HG03571 (cell line): ENCODE results near the gene OPRL1.
"Not testable (repeated sequence)": the region's sequence is repeated elsewhere in the genome, so short reads cannot be mapped to it uniquely, and the experiment has no call there.

Source experiments
- ATAC-seq: cut with Tn5 transposase; IDR thresholded peaks from one replicate; pipeline ENCODE4 v1.9.1; 2021; ENCODE audit not compliant: unreplicated experiment

OPRL1 gene

DNA sequence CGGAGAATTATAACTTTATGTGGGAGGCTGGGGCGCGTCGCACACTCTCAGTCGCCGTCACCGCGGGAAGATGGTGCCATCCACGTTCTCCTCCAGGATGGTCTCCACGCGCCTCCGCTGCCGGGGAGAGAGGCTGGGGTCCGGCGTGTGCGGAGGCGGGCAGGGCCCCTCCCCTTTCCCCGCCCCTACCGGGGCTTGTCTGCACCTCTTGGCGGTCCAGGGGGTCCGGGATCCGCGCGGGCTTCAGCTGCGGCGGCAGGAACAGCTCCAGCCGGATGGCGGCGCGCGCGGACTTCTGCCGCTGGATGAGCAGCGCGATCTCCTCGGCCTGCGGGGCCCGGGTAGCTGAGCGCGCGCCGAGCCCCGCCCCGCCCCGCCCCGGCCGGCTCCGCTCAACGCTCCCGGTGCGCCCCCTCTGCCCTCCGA is 3.5 kb downstream of the OPRL1 start:
- ATAC-seq = no peak

DNA sequence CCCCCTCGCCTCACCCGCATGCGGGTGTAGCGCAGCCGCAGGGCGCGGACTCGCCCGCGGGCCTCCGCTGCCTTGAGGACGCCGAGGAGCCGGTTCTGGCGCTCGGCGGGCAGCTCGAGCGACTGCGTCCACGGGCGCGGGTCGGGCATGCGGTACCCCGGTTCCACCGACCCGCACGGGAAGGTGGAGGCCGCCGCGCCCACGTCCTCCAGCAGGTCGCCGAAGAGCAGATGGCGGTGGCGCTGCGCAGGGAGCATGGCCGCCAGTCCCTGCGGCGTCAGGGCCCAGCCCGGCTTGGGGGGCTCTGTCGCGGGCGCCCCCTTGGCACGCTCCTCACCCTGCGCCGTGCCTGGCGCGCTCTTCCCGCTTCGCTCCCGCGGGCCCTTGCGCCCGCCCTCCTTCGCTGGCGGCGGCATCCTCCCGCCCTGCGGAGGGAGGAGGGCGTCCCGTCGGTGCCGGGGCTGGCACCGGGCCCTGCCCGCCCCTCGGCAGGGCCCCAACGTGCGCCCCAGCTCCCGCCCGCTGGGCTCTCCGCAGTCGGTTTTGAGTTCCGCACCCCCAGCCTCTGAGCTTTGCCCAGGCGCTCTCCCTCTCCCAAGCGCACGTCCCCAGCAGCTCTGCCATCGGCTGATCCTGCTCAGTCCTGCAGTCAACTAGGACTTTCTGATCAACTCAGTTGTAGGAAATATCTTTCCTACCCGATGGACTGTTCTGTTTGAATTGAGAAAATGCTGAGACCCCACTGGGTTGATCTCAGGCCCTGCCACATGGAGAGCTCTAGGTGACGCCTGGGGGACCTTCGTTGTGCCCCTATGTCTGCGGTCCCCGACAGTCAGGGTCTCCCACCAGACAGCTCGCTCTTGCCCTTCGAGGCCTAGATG is 4.2 kb downstream of the OPRL1 start, which contains the start of gene LKAAEAR1:
Gene LKAAEAR1, minus strand, starts transcription at position 595 of the 881 bp plus-strand sequence. Its CDS starts 179 bp downstream, at position 416.
- no peak for ATAC-seq

DNA sequence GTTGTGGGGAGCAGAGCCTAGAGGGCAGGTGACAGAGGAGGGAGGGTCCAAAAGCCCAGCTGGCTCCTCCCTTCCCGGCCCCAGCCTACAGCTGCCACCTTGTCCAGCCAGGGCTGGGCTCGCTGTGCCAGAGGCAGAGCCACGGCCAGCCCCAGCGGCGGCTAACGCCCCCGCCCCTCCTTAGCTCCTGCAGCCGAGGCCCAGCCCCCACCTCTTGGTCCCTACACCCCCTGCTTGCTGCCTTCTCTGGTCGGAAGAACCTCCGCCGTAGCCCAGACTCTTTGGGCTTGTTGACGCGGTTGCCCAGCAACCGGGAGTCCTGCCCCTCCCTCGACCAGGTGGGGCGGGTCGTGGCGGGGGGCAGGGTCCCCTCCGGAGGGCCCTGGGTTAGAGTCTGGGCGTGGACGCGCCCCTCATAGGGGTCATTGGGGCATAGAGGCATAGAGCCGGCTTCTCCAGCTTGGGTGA is 4.8 kb downstream of the OPRL1 start:
- no peak for ATAC-seq

DNA sequence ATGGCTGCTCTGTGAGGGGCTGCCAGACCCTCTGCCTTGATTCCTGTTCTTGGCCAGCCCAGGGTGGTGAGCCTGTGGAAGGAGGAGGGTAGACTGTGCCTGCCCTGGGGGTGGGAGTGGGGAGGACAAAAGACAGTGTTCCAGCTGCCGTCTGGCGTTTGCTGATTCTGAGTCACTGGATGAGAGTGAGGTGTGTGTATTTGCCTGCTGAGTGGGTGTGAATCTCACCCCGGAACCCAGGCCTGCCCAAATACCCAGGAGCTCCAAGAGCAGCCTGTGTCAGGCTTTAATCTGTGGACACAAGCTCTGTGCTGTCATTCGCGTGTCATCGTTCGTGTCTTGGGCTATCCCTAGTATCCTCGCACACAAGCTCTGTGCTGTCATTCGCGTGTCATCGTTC is 6.9 kb downstream of the OPRL1 start:
- no peak for ATAC-seq

DNA sequence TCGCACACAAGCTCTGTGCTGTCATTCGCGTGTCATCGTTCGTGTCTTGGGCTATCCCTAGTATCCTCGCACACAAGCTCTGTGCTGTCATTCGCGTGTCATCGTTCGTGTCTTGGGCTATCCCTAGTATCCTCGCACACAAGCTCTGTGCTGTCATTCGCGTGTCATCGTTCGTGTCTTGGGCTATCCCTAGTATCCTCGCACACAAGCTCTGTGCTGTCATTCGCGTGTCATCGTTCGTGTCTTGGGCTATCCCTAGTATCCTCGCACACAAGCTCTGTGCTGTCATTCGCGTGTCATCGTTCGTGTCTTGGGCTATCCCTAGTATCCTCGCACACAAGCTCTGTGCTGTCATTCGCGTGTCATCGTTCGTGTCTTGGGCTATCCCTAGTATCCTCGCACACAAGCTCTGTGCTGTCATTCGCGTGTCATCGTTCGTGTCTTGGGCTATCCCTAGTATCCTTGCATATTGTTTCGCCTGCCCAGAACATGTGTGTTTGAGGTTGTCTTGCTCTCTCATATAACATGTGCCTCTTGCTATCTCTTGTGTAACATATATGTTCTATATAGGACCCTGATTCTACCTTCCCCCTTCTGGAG is 7.4 kb downstream of the OPRL1 start:
- not testable (repeated sequence) for ATAC-seq

DNA sequence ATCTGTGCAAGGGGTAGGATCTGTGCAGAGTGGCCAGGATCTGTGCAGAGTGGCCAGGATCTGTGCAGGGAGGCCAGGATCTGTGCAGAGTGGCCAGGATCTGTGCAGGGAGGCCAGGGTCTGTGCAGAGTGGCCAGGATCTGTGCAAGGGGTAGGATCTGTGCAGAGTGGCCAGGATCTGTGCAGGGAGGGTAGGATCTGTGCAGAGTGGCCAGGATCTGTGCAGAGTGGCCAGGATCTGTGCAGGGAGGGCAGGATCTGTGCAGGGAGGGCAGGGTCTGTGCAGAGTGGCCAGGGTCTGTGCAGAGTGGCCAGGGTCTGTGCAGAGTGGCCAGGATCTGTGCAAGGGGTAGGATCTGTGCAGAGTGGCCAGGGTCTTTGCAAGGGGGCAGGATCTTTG is 8.7 kb downstream of the OPRL1 start:
- not testable (repeated sequence) for ATAC-seq

DNA sequence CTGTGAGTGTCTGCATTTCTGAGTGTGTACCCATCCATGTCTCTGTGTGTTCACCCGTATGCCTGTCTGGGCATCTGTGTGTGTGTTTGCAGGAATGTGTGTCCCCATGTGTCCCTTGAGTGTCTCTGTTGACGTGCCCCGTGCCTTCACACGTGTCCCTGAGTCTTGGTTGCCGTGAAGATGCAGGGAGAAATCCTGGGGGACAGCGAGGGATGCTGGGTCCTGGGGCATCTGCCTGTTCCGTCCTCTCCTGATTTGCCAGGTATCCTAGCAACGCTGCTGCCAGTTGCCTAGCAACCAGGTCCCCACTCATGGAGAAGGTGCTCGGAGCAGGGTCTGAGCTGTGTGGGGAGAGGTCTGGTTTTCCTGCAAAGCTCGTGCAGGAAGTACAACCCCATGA is 10.3 kb downstream of the OPRL1 start:
- no peak for ATAC-seq

DNA sequence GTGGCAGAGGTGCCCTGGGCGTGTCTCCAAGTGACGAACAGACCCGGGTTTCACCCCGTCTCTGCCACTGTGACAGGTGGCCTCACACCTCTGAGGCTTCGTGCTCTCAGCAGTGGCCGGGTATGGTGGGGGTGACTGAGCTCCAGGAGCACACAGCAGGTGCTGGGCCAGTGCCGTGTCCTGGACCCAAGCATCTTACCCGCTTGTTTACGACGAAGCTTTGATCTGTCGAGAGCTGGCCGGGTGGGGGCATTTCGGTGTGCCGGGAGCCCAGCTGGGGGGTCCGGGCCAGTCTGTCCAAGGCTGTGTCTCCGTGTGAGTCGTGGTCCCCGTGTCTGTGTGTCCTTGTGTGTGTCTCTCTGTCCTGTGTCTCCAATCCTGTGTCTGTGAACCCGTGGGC is 11.5 kb downstream of the OPRL1 start:
- no peak for ATAC-seq

DNA sequence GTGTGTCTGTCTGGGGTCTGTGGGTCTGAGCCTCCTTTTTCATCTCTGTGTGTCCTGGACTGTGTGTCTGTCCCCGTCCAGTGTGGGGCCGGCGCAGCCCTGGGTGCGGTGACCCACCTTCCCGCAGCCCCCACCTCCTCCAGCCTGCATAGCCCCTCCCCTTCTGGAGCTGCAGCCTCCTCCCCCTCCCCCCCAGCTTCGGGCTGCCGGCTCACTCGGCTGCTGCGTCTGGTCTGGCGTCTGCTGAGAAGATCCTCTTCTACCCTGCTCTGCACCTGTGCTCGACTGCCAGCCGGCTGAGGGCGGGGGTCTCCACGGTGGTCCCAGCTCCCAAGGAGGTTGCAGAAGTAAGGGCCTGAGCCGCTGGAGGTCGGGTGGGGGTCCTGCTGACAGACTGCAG is 11.9 kb downstream of the OPRL1 start:
- ATAC-seq = no peak

DNA sequence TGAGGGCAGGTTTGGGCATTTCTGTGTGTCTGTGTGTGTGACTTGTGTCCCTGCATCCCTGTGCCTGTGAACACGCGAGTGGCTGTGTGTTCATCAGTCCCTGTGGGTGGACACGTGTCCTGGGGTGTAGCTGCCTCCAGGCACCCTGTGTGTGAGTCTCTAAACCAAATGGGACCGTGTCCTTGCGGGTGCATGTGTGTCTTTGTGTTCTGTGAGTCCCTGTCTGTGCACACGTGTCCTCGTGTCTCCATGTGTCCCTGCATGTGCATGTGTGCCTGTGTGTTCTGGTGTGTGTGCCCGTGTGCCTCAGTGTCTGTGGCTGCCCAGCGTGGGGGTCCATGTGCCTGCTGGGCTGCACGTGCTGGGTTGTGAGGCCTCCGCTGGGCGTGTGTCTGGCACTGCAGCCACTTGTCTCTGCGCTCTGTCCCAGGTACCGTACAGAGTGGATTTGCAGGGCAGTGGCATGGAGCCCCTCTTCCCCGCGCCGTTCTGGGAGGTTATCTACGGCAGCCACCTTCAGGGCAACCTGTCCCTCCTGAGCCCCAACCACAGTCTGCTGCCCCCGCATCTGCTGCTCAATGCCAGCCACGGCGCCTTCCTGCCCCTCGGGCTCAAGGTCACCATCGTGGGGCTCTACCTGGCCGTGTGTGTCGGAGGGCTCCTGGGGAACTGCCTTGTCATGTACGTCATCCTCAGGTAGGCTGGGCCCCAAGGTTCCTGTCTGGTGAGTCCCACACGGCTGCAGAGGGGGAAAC is 12.6 kb downstream of the OPRL1 start:
- no peak for ATAC-seq

DNA sequence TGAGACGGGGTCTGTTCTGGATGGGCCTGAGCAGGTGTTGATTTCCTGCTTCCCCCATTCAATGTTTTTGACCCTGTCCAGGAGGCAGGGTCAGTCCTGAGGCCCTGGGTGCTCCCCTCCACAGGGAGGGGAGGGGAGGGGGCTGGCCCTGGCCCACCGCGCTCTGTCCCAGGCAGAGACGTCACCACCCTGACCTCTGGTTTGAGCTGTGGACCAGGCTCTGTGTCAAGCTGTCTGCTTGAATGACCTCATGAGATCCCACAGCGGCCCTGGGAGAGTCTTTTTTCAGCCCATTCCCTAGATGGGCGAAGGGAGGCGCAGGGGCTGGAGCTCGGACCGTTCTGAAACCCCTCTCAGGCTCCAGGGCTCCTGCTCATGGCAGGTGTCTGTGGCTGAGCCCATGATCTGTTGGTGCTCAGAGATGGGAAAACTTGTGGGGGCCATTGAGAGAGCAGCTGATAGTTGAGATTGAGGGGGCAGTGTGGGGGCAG is 13.2 kb downstream of the OPRL1 start:
- no peak for ATAC-seq

DNA sequence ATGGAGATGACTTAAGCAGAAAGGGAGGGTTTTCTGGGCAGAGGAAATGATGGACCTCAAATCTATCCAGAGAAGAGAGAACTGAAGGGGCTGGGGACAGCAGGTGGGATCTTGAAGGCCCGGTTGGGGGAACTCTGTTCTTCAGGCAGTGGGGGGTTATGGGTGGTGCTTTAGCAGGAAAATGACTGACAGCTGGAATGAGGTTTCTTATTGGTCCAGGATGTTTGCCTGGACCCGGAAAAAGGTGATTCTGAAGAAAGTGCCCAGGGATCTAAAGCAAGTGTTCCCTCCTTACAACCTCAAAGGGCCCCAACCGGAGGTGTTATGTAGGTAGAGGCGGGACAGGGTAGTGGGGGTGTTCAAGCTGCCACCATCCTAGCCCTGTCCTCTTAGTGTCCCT is 15.6 kb downstream of the OPRL1 start:
- no peak for ATAC-seq

DNA sequence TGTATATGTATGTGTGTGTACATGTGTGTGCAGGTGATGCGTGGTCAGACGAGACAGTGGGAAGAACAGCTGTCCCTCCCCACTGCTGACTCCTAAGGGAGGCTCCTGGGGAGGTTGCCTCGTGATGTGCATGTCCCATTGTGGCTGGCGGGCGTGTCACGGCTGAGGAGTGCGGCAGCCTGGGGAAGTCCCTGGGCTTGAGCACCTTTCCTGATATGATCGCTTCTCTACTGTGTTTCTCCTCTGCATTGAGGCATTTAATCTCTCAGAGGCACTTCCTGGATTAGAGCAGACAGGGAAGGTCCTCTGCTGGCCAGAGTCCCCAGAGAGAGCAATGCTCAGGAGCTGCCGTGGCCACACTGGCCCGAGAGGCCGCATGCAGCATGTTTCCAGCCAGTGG is 16.0 kb downstream of the OPRL1 start:
- ATAC-seq = no peak

DNA sequence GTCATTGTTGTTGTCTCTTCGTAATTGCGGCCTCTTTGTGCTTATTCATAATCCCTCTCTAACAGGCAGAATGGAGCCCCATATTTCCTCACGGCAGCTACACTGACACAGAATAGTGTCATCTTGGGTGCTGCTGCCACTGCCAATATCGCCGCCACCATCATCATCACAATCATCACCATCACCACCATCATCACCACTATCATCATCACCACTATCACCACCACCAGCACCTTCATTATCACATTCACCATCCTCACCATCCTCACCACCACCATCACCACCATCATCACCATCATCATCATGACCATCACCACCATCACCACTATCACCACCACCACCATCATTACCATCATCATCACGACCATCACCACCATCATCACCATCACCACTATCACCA is 16.7 kb downstream of the OPRL1 start:
- no peak for ATAC-seq

DNA sequence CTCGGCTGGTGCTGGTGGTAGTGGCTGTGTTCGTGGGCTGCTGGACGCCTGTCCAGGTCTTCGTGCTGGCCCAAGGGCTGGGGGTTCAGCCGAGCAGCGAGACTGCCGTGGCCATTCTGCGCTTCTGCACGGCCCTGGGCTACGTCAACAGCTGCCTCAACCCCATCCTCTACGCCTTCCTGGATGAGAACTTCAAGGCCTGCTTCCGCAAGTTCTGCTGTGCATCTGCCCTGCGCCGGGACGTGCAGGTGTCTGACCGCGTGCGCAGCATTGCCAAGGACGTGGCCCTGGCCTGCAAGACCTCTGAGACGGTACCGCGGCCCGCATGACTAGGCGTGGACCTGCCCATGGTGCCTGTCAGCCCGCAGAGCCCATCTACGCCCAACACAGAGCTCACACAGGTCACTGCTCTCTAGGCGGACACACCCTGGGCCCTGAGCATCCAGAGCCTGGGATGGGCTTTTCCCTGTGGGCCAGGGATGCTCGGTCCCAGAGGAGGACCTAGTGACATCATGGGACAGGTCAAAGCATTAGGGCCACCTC is 18.7 kb downstream of the OPRL1 start:
- ATAC-seq = no peak

DNA sequence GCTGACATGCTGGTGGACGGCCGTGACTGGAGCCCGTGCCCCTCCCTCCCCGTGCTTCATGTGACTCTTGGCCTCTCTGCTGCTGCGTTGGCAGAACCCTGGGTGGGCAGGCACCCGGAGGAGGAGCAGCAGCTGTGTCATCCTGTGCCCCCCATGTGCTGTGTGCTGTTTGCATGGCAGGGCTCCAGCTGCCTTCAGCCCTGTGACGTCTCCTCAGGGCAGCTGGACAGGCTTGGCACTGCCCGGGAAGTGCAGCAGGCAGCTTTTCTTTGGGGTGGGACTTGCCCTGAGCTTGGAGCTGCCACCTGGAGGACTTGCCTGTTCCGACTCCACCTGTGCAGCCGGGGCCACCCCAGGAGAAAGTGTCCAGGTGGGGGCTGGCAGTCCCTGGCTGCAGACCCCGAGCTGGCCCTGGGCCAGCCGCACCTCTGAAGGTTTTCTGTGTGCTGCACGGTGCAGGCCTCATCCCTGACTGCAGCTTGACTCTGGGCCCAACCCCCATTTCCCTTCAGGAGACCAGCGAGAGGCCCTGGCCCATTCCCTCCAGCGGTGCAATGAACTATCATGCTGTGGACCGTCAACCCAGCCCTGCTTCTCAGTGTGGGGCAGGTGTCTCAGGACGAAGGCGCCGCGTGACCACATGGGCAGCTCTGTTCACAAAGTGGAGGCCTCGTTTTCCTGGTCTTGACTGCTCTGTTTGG is 19.4 kb downstream of the OPRL1 start:
- ATAC-seq = no peak

DNA sequence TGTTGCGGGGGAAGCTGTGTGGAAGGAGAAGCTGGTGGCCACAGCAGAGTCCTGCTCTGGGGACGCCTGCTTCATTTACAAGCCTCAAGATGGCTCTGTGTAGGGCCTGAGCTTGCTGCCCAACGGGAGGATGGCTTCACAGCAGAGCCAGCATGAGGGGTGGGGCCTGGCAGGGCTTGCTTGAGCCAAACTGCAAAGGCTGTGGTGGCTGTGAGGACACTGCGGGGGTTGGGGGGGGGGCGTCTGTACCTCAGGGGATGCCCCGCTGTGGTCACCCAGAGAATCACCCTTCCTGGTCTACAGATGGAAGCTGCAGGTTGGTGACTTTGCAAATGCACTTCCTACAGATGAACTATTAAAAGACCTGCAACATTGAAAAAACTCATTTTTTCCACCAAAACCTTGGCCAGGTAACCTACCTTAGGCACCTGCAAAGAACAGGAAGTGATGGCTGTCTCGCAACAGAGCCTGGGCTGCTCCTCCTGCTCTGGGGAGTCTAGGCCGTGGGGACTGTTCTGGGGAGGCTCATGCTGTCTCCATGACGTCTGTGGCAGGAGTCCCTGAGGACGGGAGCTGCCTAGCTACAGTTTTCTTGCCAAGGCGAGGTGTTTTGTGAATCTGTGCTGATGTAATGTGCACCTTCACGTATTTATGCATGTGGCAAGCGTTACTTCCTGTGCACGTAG is 20.1 kb downstream of the OPRL1 start:
- no peak for ATAC-seq

DNA sequence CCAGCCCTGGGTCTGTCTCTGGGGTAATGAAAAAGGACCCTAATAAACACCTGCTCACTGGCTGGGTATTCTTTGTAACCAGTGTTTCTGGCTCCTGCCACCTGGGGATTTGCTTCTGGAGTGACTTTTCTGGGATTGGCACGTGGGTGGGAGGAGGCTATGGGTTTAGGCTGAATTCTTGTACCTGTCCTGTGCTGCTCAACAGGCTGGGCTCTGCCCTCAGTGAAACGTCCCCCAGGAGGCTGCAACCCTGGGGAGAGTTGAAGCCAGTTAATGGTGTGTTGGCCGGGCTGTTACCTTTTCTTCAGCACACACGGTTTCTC is 20.6 kb downstream of the OPRL1 start:
- ATAC-seq = no peak

DNA sequence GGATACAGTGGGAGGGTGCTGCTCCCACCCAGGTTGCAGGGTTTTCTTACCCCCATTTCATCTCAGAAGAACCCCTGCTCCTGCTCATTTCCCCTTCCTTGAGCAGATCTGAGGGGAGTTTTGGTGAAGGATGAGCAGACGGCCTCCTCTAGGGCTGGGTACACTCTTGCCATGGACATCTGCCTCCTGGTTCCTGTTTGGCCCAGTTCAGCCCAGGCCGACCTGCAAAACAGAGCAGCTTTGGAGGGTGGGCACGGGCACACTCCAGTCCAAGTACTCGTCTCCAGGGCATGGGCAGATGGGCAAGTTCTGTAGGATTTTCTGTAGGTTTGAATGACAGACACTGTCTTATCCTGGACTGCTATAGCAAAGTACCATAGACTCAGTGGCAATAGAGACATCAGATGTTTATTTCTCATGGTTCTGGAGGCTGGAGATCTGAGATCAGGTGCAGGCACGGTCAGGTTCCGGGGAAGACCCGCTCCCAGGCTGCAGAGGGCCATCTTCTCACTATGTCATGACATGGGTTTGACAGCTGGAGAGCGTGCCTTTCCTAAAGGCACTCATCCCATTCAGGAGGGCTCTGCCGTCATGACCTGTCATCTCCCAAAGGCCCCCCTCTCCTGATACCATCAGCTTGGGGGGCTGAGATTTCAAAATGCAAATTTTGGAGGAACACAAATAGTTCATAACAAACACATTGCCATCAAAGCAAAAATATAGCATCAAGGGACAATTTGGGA is 21.2 kb downstream of the OPRL1 start:
- no peak for ATAC-seq
